Adrenal gland (tissue), 12 donors: ENCODE data around the gene SH3BGRL3. TPM values are rescaled to one million over a fixed set of nuclear protein-coding genes. Genes with fewer than 3 reads are reported as not detected.

ENCODE experiments used
- DNase-seq, 7 donors: peaks; one replicate each; pipeline ENCODE4 v3.0.0-alpha.2; 2019 to 2020
- H3K27ac ChIP-seq, 5 donors: fragments of 200-600 bp; sonication (generic) in 4 of 5; 1 replicate in 3 of 5; 2 replicates in 2 of 5; pipeline versions ENCODE4 v1.5.1 to v1.8.0; 2016 to 2020; ENCODE audit warnings: mild to moderate bottlenecking in 1 of 5
- H3K27me3 ChIP-seq: fragments of 200-600 bp; 2 replicates; pipeline ENCODE4 v1.8.0; 2021
- H3K36me3 ChIP-seq, 2 donors: fragments of 200-600 bp; replicated peaks in 1 of 2; 1 replicate in 1 of 2; 2 replicates in 1 of 2; pipeline versions ENCODE4 v1.5.1 to v1.8.0; 2018 to 2022
- H3K4me1 ChIP-seq, 2 donors: fragments of 200-600 bp; replicated peaks in 1 of 2; 1 replicate in 1 of 2; 2 replicates in 1 of 2; pipeline versions ENCODE4 v1.5.1 to v1.8.0; 2018 to 2021
- H3K4me3 ChIP-seq, 4 donors: fragments of 200-600 bp; sonication (generic) in 3 of 4; one replicate each; pipeline ENCODE4 v1.5.1; 2016 to 2018
- H3K9me3 ChIP-seq, 3 donors: fragments of 200-600 bp; sonication (generic) in 1 of 3; replicated peaks in 1 of 3; 1 replicate in 2 of 3; 2 replicates in 1 of 3; pipeline versions ENCODE4 v1.5.1 to v1.8.0; 2016 to 2021
- CTCF ChIP-seq, 6 experiments: fragments of 450-650 bp in 4 of 6; fragments of 200-600 bp in 2 of 6; sonication (generic) in 1 of 6; IDR thresholded peaks; 1 replicate in 5 of 6; 2 replicates in 1 of 6; pipeline versions ENCODE4 v1.5.1 to v1.8.0; 2016 to 2021; ENCODE audit warnings: antibody characterized with exemption in 6 of 6, mild to moderate bottlenecking in 2 of 6, moderate library complexity in 1 of 6
- POLR2A ChIP-seq, 2 donors: fragments of 450-650 bp; IDR thresholded peaks; one replicate each; pipeline ENCODE4 v1.6.1; 2017; ENCODE audit warnings: antibody characterized with exemption in 2 of 2, mild to moderate bottlenecking in 2 of 2, moderate library complexity in 1 of 2
- WGBS, 4 donors: extraction: QIAGEN DNeasy Blood & Tissue Kit in 2 of 4; methylation state at CpG; one replicate each; pipeline versions ENCODE4 v1.1.5 to v1.1.7; 2013 to 2017; 5-methylcytosine and 5-hydroxymethylcytosine counted together
- intact Hi-C, 2 donors: fragments of 100-400 bp; cut with DNase I; formaldehyde crosslinking; loops; one replicate each; pipeline versions ENCODE4 v1.14.1 to v1.15.0; 2022 to 2023
- polyA plus RNA-seq, 3 donors: library from polyadenylated mRNA; stranded (reverse); fragments of 200-250 nt in 2 of 3; fragments of 350-450 nt in 1 of 3; fragmentation: Illumina TruSeq in 1 of 3; extraction: RNeasy Lipid Tissue Mini Kit (QIAGEN cat#74804) in 1 of 3; gene quantifications; one replicate each; pipeline ENCODE4 v1.2.3, GENCODE V29; 2013 to 2014
- total RNA-seq, 9 donors: library from RNA; depleted of rRNA in 4 of 9; stranded (reverse); fragments of >200 nt in 4 of 9; fragments of 120-200 nt in 1 of 9; fragmentation: NEBNext Ultra II Directional in 1 of 9; extraction: Animal tissue kit (Norgen Biotek cat#: 25700) in 1 of 9; gene quantifications; one replicate each; pipeline versions ENCODE4 v1.1.0 to v1.2.4, GENCODE V29; 2013 to 2023
- donor health status: healthy with polysubstance abuse.
- donor health status: Bipolar disorder and iron deficiency.
- donor health status: DM: yes; HTN: yes; CAD: no.
- donor health status: DM: no; HTN: no; CAD: no.
- donor health status: DM: no; HTN: no; CAD: no.
- donor health status: DM: yes; HTN: yes; CAD: no.

SH3BGRL3 gene
- total and polyA plus RNA-seq, 12 donors, result 21.0 to 350 (median 92.8) TPM

GRCh38 chr1:26234644-26235370, 45.1 kb upstream of the SH3BGRL3 start:
- H3K36me3 ChIP-seq, result no peaks in the 10 kb centered on the region
- peak overlapping the region; percentile 81 to 95 (median 88) for H3K27ac ChIP-seq
- no peaks in the 10 kb centered on the region for H3K27me3 ChIP-seq
- intact Hi-C loops, result loop anchor here in 1 of 2 donors (5.0 kb wide), 1 partner anchor 68 kb away; the partner anchor contains the start of genes C1orf232 and ZNF593
- TF ChIP-seq POLR2A (IDR thresholded peaks at IDR 0.05) (no peak), CTCF (IDR thresholded peaks at IDR 0.05) (no peak)
- peaks cover 0 to 7% of the 10 kb centered on the region in 2 donors for H3K4me1 ChIP-seq
- DNase-seq, result peak in 2 of 7 donors; percentile 22 to 34
- WGBS, 4 donors, result 2 to 7% (median 4%) methylated on average over 30 of the region's 30 CpGs
- peak overlapping the region; percentile 43 to 97 (median 54) for H3K4me3 ChIP-seq
- H3K9me3 ChIP-seq, result no peaks in the 10 kb centered on the region

GRCh38 chr1:26237230-26237966, 42.5 kb upstream of the SH3BGRL3 start:
- TF ChIP-seq CTCF (IDR thresholded peaks at IDR 0.05) (no peak), POLR2A (IDR thresholded peaks at IDR 0.05) (no peak)
- H3K27me3 ChIP-seq, result no peaks in the 10 kb centered on the region
- intact Hi-C loops, result no loop called here
- no peak for DNase-seq
- H3K4me3 ChIP-seq, result no peak overlapping the region
- no peaks in the 10 kb centered on the region for H3K36me3 ChIP-seq
- H3K9me3 ChIP-seq, result no peaks in the 10 kb centered on the region
- H3K27ac ChIP-seq, result no peak overlapping the region
- peaks cover 0 to 7% of the 10 kb centered on the region in 2 donors for H3K4me1 ChIP-seq
- 56 to 69% (median 66%) methylated on average over 6 of the region's 6 CpGs for WGBS, 4 donors

GRCh38 chr1:26239936-26240335, 40.0 kb upstream of the SH3BGRL3 start:
- no peak for DNase-seq
- H3K4me3 ChIP-seq, result no peak overlapping the region
- no peak overlapping the region for H3K27ac ChIP-seq
- H3K4me1 ChIP-seq, result peaks cover 0 to 5% of the 10 kb centered on the region in 2 donors
- intact Hi-C loops, result no loop called here
- no peak for TF ChIP-seq POLR2A (IDR thresholded peaks at IDR 0.05)
- no peak for TF ChIP-seq CTCF (IDR thresholded peaks at IDR 0.05)
- H3K36me3 ChIP-seq, result peaks cover 0 to 5% of the 10 kb centered on the region in 2 donors
- WGBS, 4 donors, result 84 to 89% (median 86%) methylated on average over 4 of the region's 4 CpGs
- H3K27me3 ChIP-seq, result no peaks in the 10 kb centered on the region
- no peaks in the 10 kb centered on the region for H3K9me3 ChIP-seq

- no peaks in the 10 kb centered on the region for H3K27me3 ChIP-seq
- H3K36me3 ChIP-seq, result peaks cover 0 to 15% of the 10 kb centered on the region in 2 donors
- H3K4me1 ChIP-seq, result no peaks in the 10 kb centered on the region
- intact Hi-C loops, result no loop called here
- H3K4me3 ChIP-seq, result no peak overlapping the region
- no peak for DNase-seq
- no peak for TF ChIP-seq POLR2A (IDR thresholded peaks at IDR 0.05)
- no peak overlapping the region for H3K27ac ChIP-seq
- 77 to 84% (median 82%) methylated on average over 7 of the region's 7 CpGs for WGBS, 4 donors
- no peaks in the 10 kb centered on the region for H3K9me3 ChIP-seq
Observed at GRCh38 chr1:26252718-26253117, 27.2 kb upstream of the SH3BGRL3 start.
